NCI-H524 (cell line): ENCODE data around the gene KLC3.

Experiments used
- DNase-seq, 2 experiments: peaks; one replicate each; lab custom pipeline; 2025; lab: John Stamatoyannopoulos, UW

KLC3 gene

GRCh38 chr19:45349126-45349415 is 8.5 kb downstream of the KLC3 start:
- DNase-seq, result no peak

GRCh38 chr19:45349430-45349941 is 8.9 kb downstream of the KLC3 start:
- no peak for DNase-seq

- no peak for DNase-seq
Measured at GRCh38 chr19:45350477-45351058, 10.0 kb downstream of the KLC3 start.

GRCh38 chr19:45351401-45351952 is 10.9 kb downstream of the KLC3 start:
- peak; percentile 17 to 35 for DNase-seq

- peak; percentile 48 to 69 for DNase-seq
Measured at GRCh38 chr19:45352062-45352461, 11.5 kb downstream of the KLC3 start.

- no peak for DNase-seq
Measured at GRCh38 chr19:45352471-45352870, 11.9 kb downstream of the KLC3 start.

GRCh38 chr19:45352914-45353796 is 12.6 kb downstream of the KLC3 start:
- no peak for DNase-seq

GRCh38 chr19:45354241-45354842 is 13.8 kb downstream of the KLC3 start:
- DNase-seq, result no peak

- DNase-seq, result no peak
Measured at GRCh38 chr19:45355402-45355801, 14.9 kb downstream of the KLC3 start.

GRCh38 chr19:45355910-45356309 is 15.4 kb downstream of the KLC3 start:
- DNase-seq, result no peak

GRCh38 chr19:45356760-45357444 is 16.4 kb downstream of the KLC3 start:
- no peak for DNase-seq

GRCh38 chr19:45357445-45357783 is 16.9 kb downstream of the KLC3 start:
- DNase-seq, result no peak

GRCh38 chr19:45358213-45358792 is 17.8 kb downstream of the KLC3 start:
- no peak for DNase-seq

- DNase-seq, result no peak
Measured at GRCh38 chr19:45361608-45362007, 21.1 kb downstream of the KLC3 start.

GRCh38 chr19:45362291-45362690 is 21.7 kb downstream of the KLC3 start:
- no peak for DNase-seq

- DNase-seq, result no peak
Measured at GRCh38 chr19:45363861-45364459, 23.4 kb downstream of the KLC3 start.

GRCh38 chr19:45364696-45365095 is 24.1 kb downstream of the KLC3 start:
- DNase-seq, result no peak

GRCh38 chr19:45368127-45368526 is 27.6 kb downstream of the KLC3 start:
- no peak for DNase-seq

- DNase-seq, result no peak
Measured at GRCh38 chr19:45368737-45369340, 28.3 kb downstream of the KLC3 start.

- DNase-seq, result peak; percentile 96 to 97
Measured at GRCh38 chr19:45370410-45371204, 30.1 kb downstream of the KLC3 start, which contains the start of gene ERCC2. Gene ERCC2 (minus strand): TSS chr19:45370573. CDS start chr19:45370540, 33 bp downstream.
